Embryonic facial prominence (tissue), 1 donor: ENCODE results near the gene YLPM1.

Experiments
- DNase-seq: peaks from one replicate; pipeline ENCODE4 v3.0.0-alpha.2; 2016; ENCODE audit errors: extremely low spot score

Gene YLPM1

GRCh38 chr14:74843653-74844052, 80.5 kb downstream of the YLPM1 start:
- no peak for DNase-seq

GRCh38 chr14:74846168-74846567, 83.1 kb downstream of the YLPM1 start:
- DNase-seq: peak; percentile 46

GRCh38 chr14:74846968-74847665, 84.0 kb downstream of the YLPM1 start:
- DNase-seq: peak; percentile 23

GRCh38 chr14:74848768-74849167, 85.7 kb downstream of the YLPM1 start:
- DNase-seq: no peak

- peak; percentile 81 for DNase-seq
These were observed 89.9 kb downstream of the YLPM1 start for GRCh38 chr14:74852922-74853530.

GRCh38 chr14:74853581-74853980, 90.5 kb downstream of the YLPM1 start:
- no peak for DNase-seq

- no peak for DNase-seq
These were observed 91.9 kb downstream of the YLPM1 start for GRCh38 chr14:74855021-74855420.

- DNase-seq: no peak
These were observed 92.8 kb downstream of the YLPM1 start for GRCh38 chr14:74855945-74856344.

- no peak for DNase-seq
These were observed 93.2 kb downstream of the YLPM1 start for GRCh38 chr14:74856366-74856765.

GRCh38 chr14:74858022-74858421, 94.9 kb downstream of the YLPM1 start:
- no peak for DNase-seq

GRCh38 chr14:74859757-74860552, 96.8 kb downstream of the YLPM1 start:
- no peak for DNase-seq

GRCh38 chr14:74860899-74861733, 98.0 kb downstream of the YLPM1 start:
- DNase-seq: no peak

GRCh38 chr14:74861734-74862090, 98.6 kb downstream of the YLPM1 start:
- DNase-seq: no peak

- no peak for DNase-seq
These were observed 100.2 kb downstream of the YLPM1 start for GRCh38 chr14:74863274-74863673.

- DNase-seq: no peak
These were observed 101.1 kb downstream of the YLPM1 start for GRCh38 chr14:74864198-74864597.

GRCh38 chr14:74865156-74865555, 102.0 kb downstream of the YLPM1 start:
- no peak for DNase-seq

- DNase-seq: no peak
These were observed 103.7 kb downstream of the YLPM1 start for GRCh38 chr14:74866708-74867389.

- no peak for DNase-seq
These were observed 104.6 kb downstream of the YLPM1 start for GRCh38 chr14:74867673-74868072.

GRCh38 chr14:74868739-74869138, 105.6 kb downstream of the YLPM1 start:
- no peak for DNase-seq

GRCh38 chr14:74871819-74872218, 108.7 kb downstream of the YLPM1 start:
- DNase-seq: no peak

- no peak for DNase-seq
These were observed 112.1 kb downstream of the YLPM1 start for GRCh38 chr14:74875204-74875603.
